H1 (cell line): ENCODE measurements around the gene PDGFD.

Experiments used
- CHD2 ChIP-seq: IDR thresholded peaks from 2 replicates; pipeline ENCODE4 v1.6.1; 2012; ENCODE audit warnings: low read length, improper control_type of control experiment
- CTCF ChIP-seq, 3 experiments: IDR thresholded peaks; 1 replicate in 2 of 3; 2 replicates in 1 of 3; pipeline versions ENCODE4 v1.5.1 to v1.6.1; 2011; ENCODE audit warnings: low read length in 3 of 3, mild to moderate bottlenecking in 3 of 3, inconsistent platforms in 2 of 3, low read depth in 1 of 3, moderate library complexity in 1 of 3; ENCODE audit not compliant: insufficient read depth in 1 of 3; ENCODE audit errors: control extremely low read depth in 1 of 3
- EP300 ChIP-seq, 2 experiments: IDR thresholded peaks; 1 replicate in 1 of 2; 2 replicates in 1 of 2; pipeline ENCODE4 v1.6.1; 2011 to 2012; ENCODE audit warnings: low read depth in 2 of 2, low read length in 2 of 2, mild to moderate bottlenecking in 2 of 2, borderline replicate concordance in 1 of 2, inconsistent platforms in 1 of 2, moderate library complexity in 1 of 2
- EZH2 ChIP-seq: fragments of 200-600 bp; sonication (generic); IDR thresholded peaks from 2 replicates; pipeline ENCODE4 v1.7.1; 2012; ENCODE audit warnings: low read depth, mild to moderate bottlenecking, moderate library complexity, low read length, inconsistent platforms; ENCODE audit not compliant: severe bottlenecking
- KDM1A ChIP-seq: fragments of 200-600, 300-600 bp; sonication (generic); IDR thresholded peaks from 2 replicates; pipeline ENCODE4 v1.7.1; 2016; ENCODE audit warnings: mild to moderate bottlenecking, low read length, borderline replicate concordance
- NRF1 ChIP-seq: IDR thresholded peaks from 2 replicates; pipeline ENCODE4 v1.6.1; 2011; ENCODE audit warnings: mild to moderate bottlenecking, low read depth, low read length, improper control_type of control experiment
- POLR2A ChIP-seq, 2 experiments: IDR thresholded peaks; 1 replicate in 1 of 2; 2 replicates in 1 of 2; pipeline ENCODE4 v1.6.1; 2011; ENCODE audit warnings: low read depth in 2 of 2, low read length in 2 of 2, mild to moderate bottlenecking in 2 of 2; ENCODE audit errors: control extremely low read depth in 1 of 2
- POLR2AphosphoS5 ChIP-seq: IDR thresholded peaks from 2 replicates; pipeline ENCODE4 v1.6.1; 2011; ENCODE audit warnings: low read depth, low read length
- RBBP5 ChIP-seq: IDR thresholded peaks from 2 replicates; pipeline ENCODE4 v1.7.1; 2012; ENCODE audit warnings: low read depth, mild to moderate bottlenecking, inconsistent platforms, low read length, moderate library complexity, borderline replicate concordance
- SUZ12 ChIP-seq: fragments of 200-600 bp; sonication (generic); IDR thresholded peaks from 2 replicates; pipeline ENCODE4 v1.6.1; 2012; ENCODE audit warnings: mild to moderate bottlenecking, inconsistent platforms, low read length, moderate library complexity, mixed read lengths
- TBP ChIP-seq: IDR thresholded peaks from 2 replicates; pipeline ENCODE4 v1.6.1; 2011; ENCODE audit warnings: low read depth, low read length, improper control_type of control experiment
- TEAD4 ChIP-seq: IDR thresholded peaks from 2 replicates; pipeline ENCODE4 v1.6.1; 2012; ENCODE audit warnings: low read depth, low read length, inconsistent platforms, mixed read lengths
- USF2 ChIP-seq: IDR thresholded peaks from 2 replicates; pipeline ENCODE4 v1.6.1; 2011; ENCODE audit warnings: low read length, improper control_type of control experiment

- TF ChIP-seq POLR2A (IDR thresholded peaks at IDR 0.05; ENCODE audit: control extremely low read depth in 1 of 2, low read depth in 2 of 2, low read length in 2 of 2) (no peak), POLR2AphosphoS5 (no peak), EZH2 (no peak), TEAD4 (no peak), EP300 (IDR thresholded peaks at IDR 0.05; ENCODE audit: borderline replicate concordance in 1 of 2, low read depth in 2 of 2, low read length in 2 of 2) (no peak), NRF1 (no peak), CTCF (IDR thresholded peaks at IDR 0.05; ENCODE audit: control extremely low read depth in 1 of 3, insufficient read depth in 1 of 3, low read depth in 1 of 3, low read length in 3 of 3) (no peak), KDM1A (no peak), CHD2 (no peak), RBBP5 (no peak), SUZ12 (no peak), USF2 (no peak), TBP (no peak)
These were observed 89.8 kb downstream of the PDGFD start for GRCh38 chr11:104073950-104074705.
